ENCODE results near the gene PGLYRP2.
"Not testable (repeated sequence)": the region's sequence is repeated elsewhere in the genome, so short reads cannot be mapped to it uniquely, and the experiment has no call there.

DNA sequence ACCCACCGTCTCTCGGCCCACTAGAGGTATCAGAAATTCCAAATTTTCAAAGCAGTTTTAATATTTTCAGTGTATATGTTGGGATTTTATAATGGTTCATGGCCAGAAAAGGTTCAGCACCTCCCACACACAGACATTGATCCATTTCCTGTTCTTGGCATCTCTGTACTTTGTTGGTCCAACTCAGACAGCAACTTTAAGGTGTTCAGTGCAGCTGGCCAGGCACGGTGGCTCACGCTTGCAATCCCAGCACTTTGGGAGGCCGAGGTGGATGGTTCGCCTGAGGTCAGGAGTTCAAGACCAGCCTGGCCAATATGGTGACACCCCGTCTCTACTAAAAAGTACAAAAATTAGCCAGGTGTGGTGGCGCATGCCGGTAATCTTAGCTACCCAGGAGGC is 35.9 kb upstream of the PGLYRP2 start:
- not testable (repeated sequence) for TF ChIP-seq EZH2 (IDR thresholded peaks at IDR 0.05; ENCODE audit: insufficient read depth, poor library complexity, severe bottlenecking); EZH2phosphoT487 (IDR thresholded peaks at IDR 0.05; ENCODE audit: insufficient read depth, low read depth)
